Caki2 (cell line): Measurements from ENCODE around the gene TRIP10. TPM values are rescaled to one million over a fixed set of nuclear protein-coding genes. Genes with fewer than 3 reads are reported as not detected.
"Not testable (repeated sequence)": the region's sequence is repeated elsewhere in the genome, so short reads cannot be mapped to it uniquely, and the experiment has no call there.

ENCODE experiments used
- DNase-seq: peaks from one replicate; pipeline ENCODE4 v3.0.0-alpha.2; 2015; ENCODE audit warnings: low read depth
- in situ Hi-C: cut with HindIII; loops from 2 replicates; pipeline ENCODE4 v1.10.0; 2016; ENCODE audit warnings: low sequenced_read_pairs, low pct_unique_long_range_greater_than_20kb, mixed read lengths
- total RNA-seq: library from RNA; depleted of rRNA; stranded (reverse); fragments of >200 nt; shearing (Covaris generic); gene quantifications from 2 replicates; pipeline ENCODE4 v1.2.3, GENCODE V29; 2014; ENCODE audit warnings: low replicate concordance

TRIP10 gene
- total RNA-seq, 1 experiment from 2014 or later = 50.5 TPM

DNA sequence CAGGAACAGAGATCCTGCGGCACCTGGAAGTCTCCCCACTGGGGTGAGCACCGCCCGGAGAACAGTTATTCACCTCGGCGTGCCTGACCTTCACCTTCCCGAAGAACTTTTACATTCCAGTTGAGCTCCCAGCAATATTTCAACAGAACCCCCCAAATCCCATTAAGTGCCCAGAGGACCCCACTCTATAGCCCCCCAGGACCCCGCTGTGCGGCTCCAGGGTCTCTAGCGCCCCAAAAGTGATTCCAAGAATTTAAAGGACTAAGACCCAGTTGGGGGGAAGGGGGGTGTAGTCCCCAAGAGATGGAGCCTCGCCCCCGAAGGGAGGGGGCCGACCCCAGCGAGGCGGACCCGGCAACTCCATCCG lies 2.6 kb upstream of the TRIP10 start:
- in situ Hi-C loops = no loop called here
- no peak for DNase-seq

DNA sequence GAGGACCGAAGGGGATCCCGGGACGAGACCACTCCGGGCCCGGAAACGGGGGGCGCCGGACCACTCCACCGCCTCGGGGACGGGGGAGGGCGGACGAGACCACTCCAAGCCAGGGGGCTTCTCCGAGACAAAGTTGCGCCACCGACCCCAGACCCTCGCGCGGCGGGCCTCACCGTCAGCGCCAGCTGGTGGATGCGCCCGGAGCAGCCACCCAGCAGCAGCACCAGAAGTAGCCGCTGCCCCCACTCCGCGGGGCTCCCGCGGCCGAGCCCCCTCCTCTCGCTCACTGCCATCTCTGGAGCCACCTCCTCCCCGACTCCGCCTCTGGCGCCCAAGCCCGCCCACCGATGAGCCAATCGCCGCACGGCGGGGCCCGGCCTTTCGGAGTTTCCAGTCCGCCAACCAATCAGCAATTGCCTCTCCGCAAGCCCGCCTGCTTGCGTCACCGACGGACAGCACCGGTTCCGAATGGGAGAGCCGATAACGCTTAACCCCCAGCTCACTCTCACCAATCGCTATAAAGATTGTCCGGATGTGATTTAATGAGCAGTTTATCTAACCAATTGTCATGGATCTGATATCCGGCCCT lies 2.1 kb upstream of the TRIP10 start, which contains the start of gene GPR108:
Gene GPR108, minus strand, starts transcription at position 297 of the 589 bp plus-strand sequence. Its CDS starts 4 bp downstream, at position 293.
- peak; percentile 99 for DNase-seq
- in situ Hi-C loops = no loop called here

DNA sequence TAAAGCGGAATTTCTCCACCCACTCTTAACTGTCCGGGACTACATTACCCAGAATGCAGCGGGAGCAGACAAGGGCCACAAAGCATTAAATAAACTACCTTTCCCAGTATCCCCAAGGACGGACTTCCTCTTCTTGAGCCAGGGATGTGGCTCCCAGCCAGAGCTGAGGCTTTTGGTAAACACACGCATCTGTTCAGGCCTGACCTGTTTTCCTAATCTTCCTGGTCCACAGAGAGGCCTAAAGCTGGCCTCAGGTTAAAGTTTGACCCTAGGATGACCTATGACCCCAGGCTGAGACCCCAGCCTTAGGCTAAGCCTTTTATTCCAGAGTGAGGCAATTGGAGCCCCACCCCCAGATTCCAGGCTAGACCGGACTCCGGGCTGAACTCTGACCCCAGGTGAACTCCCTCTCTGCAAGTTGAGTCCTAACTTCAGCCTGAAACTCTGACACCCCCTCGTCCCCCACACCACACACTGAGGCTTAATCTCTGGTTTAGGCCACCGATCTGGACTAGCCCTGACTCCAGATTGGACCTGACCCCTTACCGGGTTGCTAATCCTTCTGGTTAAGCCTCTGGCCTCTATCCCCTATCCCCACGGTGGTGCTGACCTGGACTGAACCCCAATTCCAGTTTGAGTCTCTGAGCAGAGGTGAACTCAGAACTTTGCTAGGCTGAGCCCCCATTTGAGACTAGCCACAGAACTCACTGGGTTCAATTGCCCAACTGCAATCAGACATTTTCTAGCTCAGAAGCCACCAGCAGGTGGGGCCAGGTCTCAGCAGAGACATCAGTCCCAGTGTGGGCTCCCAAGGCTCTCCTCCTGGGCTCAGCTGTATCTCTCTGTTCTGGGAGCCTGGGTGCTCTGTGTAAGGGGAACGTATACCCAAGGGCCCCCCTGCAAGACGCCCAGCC lies 1.4 kb upstream of the TRIP10 start:
- in situ Hi-C loops = no loop called here
- DNase-seq = peak; percentile 68

GRCh38 chr19:6738787-6739389 lies 592 bp upstream of the TRIP10 start:
- in situ Hi-C loops = no loop called here
- DNase-seq = peak; percentile 41

- peak; percentile 48 for DNase-seq
- in situ Hi-C loops = no loop called here
Measured at GRCh38 chr19:6739883-6740588, 556 bp downstream of the TRIP10 start.

- DNase-seq = peak; percentile 34
- in situ Hi-C loops = no loop called here
Measured at GRCh38 chr19:6740589-6741343, 1.3 kb downstream of the TRIP10 start.

GRCh38 chr19:6743066-6743465 lies 3.6 kb downstream of the TRIP10 start:
- in situ Hi-C loops = no loop called here
- no peak for DNase-seq

- peak; percentile 27 for DNase-seq
- in situ Hi-C loops = no loop called here
Measured at GRCh38 chr19:6743714-6744380, 4.4 kb downstream of the TRIP10 start.

- in situ Hi-C loops = no loop called here
- DNase-seq = peak; percentile 83
Measured at GRCh38 chr19:6744381-6745301, 5.2 kb downstream of the TRIP10 start.

DNA sequence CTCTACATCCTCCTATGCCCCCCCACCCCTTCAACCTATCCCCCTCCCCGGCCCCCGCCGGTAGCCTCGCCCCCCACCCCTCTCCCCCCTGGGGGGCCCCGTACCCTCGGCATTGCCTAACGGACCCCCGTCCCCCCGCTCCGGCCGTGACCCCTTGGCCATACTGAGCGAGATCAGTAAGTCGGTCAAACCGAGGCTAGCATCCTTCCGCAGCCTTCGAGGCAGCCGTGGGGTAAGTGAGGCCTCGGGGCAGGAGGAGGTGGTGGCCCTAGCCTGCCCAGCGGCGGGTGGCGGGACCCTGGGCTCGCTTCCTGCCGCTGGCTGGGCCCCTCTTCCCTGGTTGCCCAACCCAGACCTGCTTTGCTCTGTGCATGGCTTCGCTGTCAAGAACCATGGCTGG lies 6.5 kb downstream of the TRIP10 start:
- DNase-seq = no peak
- in situ Hi-C loops = no loop called here

- in situ Hi-C loops, DNase-seq: not testable (repeated sequence)
Measured at GRCh38 chr19:6748543-6748942, 9.1 kb downstream of the TRIP10 start.

DNA sequence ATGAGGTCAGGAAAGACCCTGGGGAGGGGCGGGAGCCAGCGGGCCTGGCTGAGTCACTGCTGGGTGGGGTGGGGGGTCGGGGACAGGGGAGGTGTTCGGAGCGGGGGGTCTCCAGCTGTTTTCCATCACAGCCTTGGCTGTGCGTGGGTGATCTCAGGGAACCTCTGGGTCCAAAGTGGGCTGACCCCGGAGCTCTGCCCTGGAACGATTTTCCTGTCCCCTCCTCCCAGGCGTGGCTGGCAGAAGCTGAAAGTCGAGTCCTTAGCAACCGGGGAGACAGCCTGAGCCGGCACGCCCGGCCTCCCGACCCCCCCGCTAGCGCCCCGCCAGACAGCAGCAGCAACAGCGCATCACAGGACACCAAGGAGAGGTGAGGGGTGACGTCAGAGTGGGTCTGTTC lies 10.6 kb downstream of the TRIP10 start:
- no peak for DNase-seq
- in situ Hi-C loops = no loop called here

GRCh38 chr19:6751189-6751588 lies 11.7 kb downstream of the TRIP10 start:
- DNase-seq = no peak
- in situ Hi-C loops = no loop called here

DNA sequence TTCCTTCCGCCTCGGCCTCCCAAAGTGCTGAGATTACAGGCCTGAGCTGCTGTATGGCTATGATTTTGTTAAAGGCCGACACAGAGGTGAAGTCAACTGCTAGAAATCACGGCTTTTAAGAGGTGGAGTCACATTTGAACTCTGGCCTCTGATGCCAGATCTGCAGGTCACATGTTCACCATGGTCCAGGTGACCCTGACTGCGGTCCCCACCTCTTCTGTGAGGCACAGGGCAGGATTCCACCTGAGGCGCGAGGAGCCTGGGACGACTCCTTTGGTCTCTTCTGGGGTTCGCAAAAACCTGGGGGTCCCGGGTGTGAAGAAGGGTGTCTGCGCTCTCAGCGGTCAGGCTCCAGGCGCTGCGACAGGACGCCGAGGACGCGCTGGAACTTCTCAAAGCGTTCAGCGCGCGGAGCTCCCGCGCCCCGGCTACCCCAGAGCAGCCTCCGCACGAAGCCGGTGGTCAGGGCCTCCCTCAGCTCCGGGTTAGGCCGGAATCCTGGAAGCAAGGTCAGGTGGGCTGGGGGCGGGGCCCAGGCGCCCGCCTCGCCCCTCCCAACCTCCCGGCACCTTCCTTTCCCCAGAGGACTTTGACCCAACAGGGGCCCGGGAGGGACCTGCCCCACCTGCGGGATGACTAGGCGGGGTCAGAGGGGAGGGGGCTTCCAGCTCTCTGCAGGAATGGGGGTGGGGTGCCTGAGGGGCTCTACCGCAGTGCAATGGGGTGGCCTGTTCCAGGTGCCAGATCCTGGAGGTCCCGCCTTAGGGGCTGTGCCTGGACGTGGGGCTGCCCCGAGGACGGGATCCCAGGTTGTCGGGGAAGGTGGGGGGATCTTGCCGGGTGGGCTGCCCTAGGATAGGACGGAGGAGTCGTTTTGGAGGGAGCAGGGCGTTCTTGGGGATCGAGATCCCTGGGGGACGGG lies 13.0 kb downstream of the TRIP10 start:
- in situ Hi-C loops = no loop called here
- DNase-seq = no peak

- in situ Hi-C loops = no loop called here
- DNase-seq = peak; percentile 73
Measured at GRCh38 chr19:6753178-6754031, 13.9 kb downstream of the TRIP10 start.
